SW 1271 (cell line): ENCODE results near the gene ADIPOQ.
"Not testable (repeated sequence)": the region's sequence is repeated elsewhere in the genome, so short reads cannot be mapped to it uniquely, and the experiment has no call there.

Experiments
- DNase-seq, 2 experiments: peaks; one replicate each; lab custom pipeline; 2025; lab: John Stamatoyannopoulos, UW

ADIPOQ gene

GRCh38 chr3:186870421-186871201 is 28.1 kb downstream of the ADIPOQ start:
- no peak for DNase-seq

GRCh38 chr3:186871403-186871924 is 29.0 kb downstream of the ADIPOQ start:
- DNase-seq = no peak

DNA sequence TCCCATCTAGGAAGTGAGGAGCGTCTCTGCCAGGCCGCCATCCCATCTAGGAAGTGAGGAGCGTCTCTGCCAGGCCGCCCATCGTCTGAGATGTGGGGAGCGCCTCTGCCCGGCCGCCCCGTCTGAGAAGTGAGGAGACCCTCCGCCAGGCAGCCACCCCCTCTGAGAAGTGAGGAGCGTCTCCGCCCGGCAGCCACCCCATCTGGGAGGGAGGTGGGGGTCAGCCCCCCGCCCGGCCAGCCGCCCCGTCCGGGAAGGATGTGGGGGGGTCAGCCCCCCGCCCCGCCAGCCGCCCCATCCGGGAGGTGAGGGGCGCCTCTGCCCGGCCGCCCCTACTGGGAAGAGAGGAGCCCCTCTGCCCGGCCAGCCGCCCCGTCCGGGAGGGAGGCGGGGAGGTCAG is 31.3 kb downstream of the ADIPOQ start:
- DNase-seq = not testable (repeated sequence)

- not testable (repeated sequence) for DNase-seq
These were observed 31.7 kb downstream of the ADIPOQ start for GRCh38 chr3:186874216-186874615.

GRCh38 chr3:186874841-186875240 is 32.3 kb downstream of the ADIPOQ start:
- not testable (repeated sequence) for DNase-seq

DNA sequence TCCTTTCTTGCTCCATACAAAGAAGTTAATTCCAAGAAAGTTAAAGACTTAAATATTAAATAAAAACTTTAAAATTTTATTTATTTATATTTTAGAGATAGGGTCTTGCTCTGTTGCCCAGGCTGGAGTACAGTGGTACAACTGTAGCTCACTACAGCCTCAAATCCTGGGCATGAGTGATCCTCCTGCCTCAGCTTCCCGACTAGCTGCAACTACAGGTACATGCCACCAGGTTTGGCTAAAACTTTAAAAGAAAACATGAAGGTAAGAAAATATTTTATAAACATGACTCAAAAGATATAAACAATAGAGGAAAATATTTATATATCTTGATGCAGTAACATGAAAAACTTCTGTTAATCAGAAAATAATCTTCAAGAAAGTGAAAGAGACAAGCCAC is 33.2 kb downstream of the ADIPOQ start:
- no peak for DNase-seq

GRCh38 chr3:186879781-186880180 is 37.3 kb downstream of the ADIPOQ start:
- DNase-seq = no peak

DNA sequence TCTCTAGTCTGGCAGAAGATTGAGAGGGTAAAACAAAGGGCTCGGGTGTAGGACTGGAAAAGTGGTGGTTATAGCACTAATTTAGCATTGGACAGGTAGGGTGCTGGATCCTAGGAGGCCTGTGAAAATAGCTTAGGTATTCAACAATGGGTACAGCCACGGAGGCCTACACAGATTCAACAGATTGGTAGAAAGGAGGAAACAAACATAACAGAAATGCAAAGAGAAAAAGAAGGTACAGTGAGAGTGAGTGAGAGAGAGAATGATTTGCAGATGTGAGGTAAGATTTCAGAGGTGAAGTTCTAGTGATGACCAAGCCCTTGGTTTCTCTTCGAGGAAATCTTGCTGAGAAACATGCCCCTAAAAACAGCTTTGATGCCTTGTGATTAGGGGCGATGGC is 37.9 kb downstream of the ADIPOQ start:
- DNase-seq = no peak

DNA sequence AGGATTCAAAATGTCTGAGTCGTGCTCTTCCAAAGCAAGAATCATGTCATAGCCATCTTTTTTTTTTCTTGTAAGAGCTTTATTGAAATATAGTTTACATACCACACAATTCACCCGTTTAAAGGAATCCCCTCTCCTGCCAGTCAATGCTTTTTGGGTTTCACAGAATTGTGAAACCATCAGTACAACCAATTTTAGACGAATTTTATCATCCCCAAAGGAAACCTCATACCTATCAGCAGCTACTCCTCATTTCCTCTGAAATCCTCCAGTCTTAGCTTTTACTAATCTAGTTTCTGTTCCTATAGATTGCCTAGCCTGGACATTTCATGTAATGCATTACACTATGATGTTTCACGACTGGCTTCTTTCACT is 39.6 kb downstream of the ADIPOQ start:
- DNase-seq = no peak

DNA sequence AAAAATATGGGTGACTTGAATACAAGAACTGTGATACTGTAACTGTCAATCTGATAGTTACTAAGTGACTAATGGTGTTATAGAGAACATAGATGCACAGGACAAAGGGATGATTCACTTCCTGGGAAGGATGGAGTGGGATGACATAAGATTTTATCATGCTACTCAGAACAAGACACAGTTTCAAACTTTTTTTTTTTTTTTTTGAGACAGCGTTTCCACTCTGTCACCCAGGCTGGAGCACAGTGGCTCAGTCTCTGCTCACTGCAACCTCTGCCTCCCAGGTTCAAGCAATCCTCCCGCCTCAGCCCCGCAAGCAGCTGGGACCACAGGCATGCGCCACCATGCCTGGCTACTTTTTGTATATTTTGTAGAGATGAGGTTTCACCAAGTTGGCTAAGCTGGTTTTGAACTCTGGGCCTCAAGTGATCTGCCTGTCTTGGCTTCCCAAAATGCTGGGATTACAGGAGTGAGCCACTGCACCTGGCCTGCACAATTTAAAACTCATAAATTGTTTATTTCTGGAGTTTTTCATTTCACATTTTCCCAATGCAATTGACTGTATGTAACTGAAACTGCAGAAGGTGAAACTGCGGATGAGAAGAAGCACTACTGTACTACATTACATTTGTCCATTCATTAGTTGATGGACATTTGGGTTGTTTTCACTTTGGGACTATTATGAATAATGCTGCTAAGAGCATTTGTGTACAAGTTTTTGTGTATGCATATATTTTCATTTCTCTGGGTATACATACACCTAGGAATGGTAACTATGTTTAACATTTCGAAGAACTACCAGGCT is 40.6 kb downstream of the ADIPOQ start:
- DNase-seq = peak; percentile 58 to 89

DNA sequence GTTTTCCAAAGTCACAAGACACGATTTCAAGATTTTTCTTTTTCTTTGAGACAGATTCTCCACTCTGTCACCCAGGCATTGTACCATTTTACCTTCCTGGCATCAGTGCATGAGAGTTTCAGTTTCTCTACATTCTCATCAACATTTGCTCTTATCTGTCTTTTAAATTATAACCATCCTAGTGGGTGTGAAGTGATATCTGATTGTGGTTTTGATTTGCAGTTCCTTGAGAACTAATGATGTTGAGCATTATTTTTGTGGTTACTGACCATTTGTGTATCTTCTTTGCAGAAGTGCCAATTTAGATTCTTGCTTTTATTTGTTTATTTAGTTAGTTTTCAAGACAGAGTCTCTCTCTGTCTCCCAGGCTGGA is 41.2 kb downstream of the ADIPOQ start:
- no peak for DNase-seq

- DNase-seq = not testable (repeated sequence)
These were observed 42.4 kb downstream of the ADIPOQ start for GRCh38 chr3:186884868-186885267.

DNA sequence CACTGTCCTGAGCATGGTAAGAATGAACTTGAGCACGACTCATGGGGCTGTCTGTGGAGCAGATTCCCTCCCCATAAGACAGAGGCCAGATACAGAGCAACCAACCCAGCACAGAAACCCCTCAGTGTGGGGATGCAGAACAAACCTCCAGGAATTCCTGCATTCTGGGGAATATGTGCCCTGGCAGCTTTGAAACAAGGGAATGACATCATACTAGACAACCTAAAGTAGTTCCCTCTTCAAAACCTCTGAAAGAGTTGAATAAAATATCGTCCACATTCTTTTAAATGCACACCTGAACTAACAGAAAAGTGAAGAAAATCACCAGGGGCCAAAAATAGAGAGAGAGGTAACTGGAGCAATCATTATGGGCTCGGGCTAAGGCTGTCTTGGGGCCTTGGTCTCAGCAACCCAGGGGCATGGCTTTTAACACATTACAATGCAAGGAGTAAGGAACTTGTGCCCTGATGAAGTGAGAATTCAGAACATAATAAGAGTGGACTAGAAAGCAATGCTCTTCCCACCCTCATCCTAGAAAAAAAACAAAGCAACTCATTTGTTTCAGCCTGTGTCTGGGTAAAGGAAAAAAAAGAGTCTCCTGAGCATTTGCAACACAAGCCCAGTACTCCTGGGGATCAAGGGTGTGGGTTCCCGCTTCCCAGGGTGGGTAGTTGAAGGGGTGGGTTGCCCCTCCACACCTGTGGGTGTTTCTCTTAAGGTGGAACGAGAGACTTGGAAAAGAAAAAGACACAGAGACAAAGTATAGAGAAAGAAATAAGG is 43.9 kb downstream of the ADIPOQ start:
- no peak for DNase-seq

GRCh38 chr3:186887507-186887938 is 45.0 kb downstream of the ADIPOQ start:
- DNase-seq = not testable (repeated sequence)

DNA sequence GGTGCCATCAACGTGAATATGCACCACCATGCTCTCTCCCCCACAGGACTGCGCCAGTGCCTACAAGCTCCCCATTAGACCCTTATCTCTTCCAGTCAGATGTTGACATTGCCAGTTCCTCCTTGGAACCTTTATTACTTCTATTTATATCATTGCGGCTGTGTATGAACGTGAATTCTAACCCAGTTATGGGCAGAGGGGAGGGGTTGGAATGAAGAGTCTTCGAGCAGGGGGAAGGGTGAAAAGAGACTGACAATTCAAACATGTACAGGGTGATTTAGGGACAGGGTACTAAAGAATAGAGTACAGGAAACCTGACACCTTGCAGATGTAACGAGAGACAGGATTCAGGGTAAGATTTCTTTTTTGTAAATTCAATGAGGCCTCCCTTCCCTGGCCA is 46.1 kb downstream of the ADIPOQ start:
- DNase-seq = no peak

DNA sequence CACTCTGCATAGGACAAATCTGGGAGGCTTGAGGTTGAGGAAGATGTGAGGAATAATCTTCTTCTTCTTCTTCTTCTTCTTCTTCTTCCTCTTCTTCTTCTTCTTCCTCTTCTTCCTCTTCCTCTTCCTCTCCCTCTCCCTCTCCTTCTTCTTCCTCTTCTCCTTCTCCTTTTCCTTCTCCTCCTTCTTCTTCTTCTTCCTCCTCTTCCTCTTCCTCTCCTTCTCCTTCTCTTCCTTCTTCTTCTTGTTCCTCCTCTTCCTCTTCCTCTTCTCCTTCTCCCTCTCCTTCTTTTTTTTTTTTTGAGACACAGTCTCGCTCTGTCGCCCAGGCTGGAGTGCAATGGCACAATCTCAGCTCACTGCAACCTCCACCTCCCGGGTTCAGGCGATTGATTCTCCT is 47.2 kb downstream of the ADIPOQ start:
- DNase-seq = not testable (repeated sequence)

- DNase-seq = no peak
These were observed 48.4 kb downstream of the ADIPOQ start for GRCh38 chr3:186890911-186891310.

DNA sequence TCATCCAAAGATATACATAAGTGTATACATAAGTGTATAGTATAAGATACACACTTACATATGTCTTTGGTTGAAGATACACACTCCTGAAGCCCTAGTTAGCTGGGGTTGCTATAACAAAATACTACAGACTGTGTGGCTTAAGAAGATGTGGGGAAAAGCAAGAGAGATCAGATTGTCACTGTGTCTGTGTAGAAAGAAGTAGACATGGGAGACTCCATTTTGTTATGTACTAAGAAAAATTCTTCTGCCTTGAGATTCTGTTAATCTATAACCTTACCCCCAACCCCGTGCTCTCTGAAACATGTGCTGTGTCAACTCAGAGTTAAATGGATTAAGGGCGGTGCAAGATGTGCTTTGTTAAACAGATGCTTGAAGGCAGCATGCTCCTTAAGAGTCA is 50.6 kb downstream of the ADIPOQ start:
- DNase-seq = not testable (repeated sequence)

- DNase-seq = no peak
These were observed 52.9 kb downstream of the ADIPOQ start for GRCh38 chr3:186895406-186895805.

- no peak for DNase-seq
These were observed 53.5 kb downstream of the ADIPOQ start for GRCh38 chr3:186896006-186896405.

DNA sequence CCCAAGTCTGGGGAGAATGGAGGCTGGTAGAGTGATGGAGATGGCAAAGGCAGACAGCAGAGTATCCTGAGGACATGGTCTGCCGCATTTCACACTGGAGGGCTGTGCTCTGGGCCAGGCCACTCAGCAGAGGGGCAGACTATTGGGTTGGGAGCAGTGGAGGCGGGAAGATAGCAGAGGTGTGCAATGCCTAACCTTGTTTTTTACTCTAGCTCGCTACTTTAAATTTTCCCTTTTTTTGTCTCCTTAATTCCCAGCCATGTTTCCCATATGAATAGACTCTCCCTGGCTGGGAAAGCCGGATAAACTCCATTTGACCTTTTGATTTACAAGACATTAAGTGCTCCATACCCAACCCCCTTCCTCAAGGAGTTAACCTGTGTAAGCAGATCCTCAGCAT is 54.4 kb downstream of the ADIPOQ start:
- no peak for DNase-seq

DNA sequence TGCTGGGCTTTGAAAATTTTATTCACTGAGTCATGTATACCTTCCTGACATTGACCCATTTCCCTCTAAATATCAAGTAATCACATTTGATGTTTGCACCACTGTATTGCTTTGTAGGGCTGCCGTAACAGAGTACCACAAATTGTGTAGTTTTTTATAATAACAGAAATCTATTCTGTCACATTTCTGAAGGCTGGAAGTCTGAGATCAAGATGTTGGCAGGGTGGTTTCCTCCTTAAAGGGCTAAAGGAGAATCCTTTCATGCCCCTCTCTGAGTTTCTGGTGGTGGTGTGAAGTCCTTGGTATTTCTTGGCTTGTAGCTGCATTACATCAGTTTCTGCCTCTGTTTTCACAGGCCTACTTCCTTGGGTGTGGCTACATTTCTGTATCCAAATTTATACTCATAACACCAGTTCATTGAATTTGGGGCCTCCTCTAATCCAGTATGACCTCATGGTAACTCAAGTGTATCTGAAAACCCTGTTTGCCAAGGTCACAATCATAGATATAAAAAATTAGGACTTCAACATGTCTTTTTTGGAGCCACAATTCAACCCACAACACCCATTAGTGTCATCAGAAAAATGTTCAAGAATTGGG is 58.7 kb downstream of the ADIPOQ start:
- DNase-seq = no peak
